GM12872 (cell line): Measurements from ENCODE around the gene NAA25.

Experiments used
- CTCF ChIP-seq: IDR thresholded peaks from 3 replicates; pipeline ENCODE4 v1.5.1; 2011; ENCODE audit warnings: low read depth, mild to moderate bottlenecking, low read length, moderate library complexity; ENCODE audit not compliant: insufficient read depth

The NAA25 gene

GRCh38 chr12:112015938-112016337 is 92.6 kb downstream of the NAA25 start:
- no peak for TF ChIP-seq CTCF

- TF ChIP-seq CTCF: no peak
Measured at GRCh38 chr12:112013601-112014402, 94.8 kb downstream of the NAA25 start.

- peak; percentile 56 for TF ChIP-seq CTCF
Measured at GRCh38 chr12:112012775-112013600, 95.6 kb downstream of the NAA25 start, which contains the start of the genes ERP29 and TMEM116. Gene ERP29, plus strand, starts transcription at chr12:112013426. Its CDS starts 40 bp downstream, at chr12:112013466. Gene TMEM116, minus strand, starts transcription at chr12:112013165. Its CDS starts 7,895 bp downstream, at chr12:112005270.

GRCh38 chr12:112011685-112012084 is 96.9 kb downstream of the NAA25 start:
- no peak for TF ChIP-seq CTCF

GRCh38 chr12:112010415-112011344 is 97.9 kb downstream of the NAA25 start:
- TF ChIP-seq CTCF: no peak

- TF ChIP-seq CTCF: no peak
Measured at GRCh38 chr12:112008918-112009317, 99.7 kb downstream of the NAA25 start.
